NCI-H146 treated with DMSO at 0.1 percent for 48 hours (cell line): ENCODE data around the gene HPCA.

Source experiments
- DNase-seq: peaks from one replicate; lab custom pipeline; 2025; ENCODE audit not compliant: unreplicated experiment; lab: John Stamatoyannopoulos, UW

The HPCA gene

GRCh38 chr1:32889731-32890278 lies 3.5 kb downstream of the HPCA start:
- DNase-seq, result no peak

GRCh38 chr1:32890516-32891240 lies 4.4 kb downstream of the HPCA start:
- DNase-seq, result no peak

DNA sequence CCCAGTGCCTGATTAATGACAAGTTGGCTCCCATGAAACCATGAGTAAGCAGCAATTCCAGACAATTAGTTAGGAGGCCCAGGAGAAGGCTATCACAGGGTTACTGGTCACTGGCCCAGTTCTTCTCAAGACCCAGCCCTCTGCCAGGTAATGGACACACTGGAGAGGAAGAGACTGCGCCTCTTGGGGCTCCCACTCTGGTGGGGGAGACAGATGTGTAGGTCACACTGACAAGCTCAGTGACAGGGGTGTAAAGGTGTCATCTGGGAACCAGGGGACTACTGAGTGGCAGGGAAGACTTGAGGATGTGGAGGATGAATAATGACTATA lies 4.9 kb downstream of the HPCA start:
- DNase-seq, result no peak

DNA sequence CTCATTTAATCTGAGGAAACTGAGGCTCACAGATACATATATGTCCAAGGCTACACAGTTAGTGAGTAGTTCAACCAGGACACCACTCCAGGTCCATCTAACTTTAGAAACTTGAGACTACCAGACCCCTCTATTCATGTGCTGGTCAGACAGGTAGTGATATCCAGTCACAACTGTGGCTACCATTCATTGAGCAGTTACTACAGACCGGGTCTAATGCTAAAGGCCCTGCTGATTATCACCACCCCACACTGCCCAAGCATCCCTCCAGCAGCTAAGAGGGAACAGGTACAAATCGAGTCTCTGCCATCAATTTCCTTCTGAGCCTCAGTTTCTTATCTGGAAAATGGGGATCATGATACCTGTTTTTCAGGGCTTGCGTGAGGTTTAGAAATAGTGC lies 5.3 kb downstream of the HPCA start:
- DNase-seq, result no peak

GRCh38 chr1:32892368-32893197 lies 6.3 kb downstream of the HPCA start:
- DNase-seq, result no peak

- DNase-seq, result no peak
These were observed 7.1 kb downstream of the HPCA start for GRCh38 chr1:32893198-32894018.

GRCh38 chr1:32894019-32894600 lies 7.8 kb downstream of the HPCA start:
- no peak for DNase-seq

DNA sequence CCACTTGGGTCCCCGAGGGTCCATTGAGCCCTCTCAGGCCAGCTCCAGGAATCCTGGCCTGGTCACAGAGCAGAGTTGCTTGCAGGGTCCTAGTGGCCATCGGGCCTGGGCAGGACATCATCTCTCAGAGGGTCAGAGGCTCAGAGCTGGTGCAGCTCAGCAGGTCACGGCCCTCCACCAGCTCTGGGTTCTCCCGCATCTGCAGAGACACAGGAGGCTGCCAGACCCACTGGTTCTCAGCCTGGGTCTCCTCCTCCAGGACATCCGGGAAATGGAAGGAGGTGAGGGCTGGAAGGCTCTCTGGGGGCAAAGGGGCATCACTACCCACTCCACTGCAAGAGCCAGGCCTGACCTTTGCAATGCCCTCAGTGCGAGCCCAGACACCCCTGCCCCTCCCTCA lies 8.4 kb downstream of the HPCA start:
- DNase-seq, result no peak

GRCh38 chr1:32895325-32896215 lies 9.3 kb downstream of the HPCA start:
- DNase-seq, result no peak

- no peak for DNase-seq
These were observed 10.2 kb downstream of the HPCA start for GRCh38 chr1:32896451-32896850.

DNA sequence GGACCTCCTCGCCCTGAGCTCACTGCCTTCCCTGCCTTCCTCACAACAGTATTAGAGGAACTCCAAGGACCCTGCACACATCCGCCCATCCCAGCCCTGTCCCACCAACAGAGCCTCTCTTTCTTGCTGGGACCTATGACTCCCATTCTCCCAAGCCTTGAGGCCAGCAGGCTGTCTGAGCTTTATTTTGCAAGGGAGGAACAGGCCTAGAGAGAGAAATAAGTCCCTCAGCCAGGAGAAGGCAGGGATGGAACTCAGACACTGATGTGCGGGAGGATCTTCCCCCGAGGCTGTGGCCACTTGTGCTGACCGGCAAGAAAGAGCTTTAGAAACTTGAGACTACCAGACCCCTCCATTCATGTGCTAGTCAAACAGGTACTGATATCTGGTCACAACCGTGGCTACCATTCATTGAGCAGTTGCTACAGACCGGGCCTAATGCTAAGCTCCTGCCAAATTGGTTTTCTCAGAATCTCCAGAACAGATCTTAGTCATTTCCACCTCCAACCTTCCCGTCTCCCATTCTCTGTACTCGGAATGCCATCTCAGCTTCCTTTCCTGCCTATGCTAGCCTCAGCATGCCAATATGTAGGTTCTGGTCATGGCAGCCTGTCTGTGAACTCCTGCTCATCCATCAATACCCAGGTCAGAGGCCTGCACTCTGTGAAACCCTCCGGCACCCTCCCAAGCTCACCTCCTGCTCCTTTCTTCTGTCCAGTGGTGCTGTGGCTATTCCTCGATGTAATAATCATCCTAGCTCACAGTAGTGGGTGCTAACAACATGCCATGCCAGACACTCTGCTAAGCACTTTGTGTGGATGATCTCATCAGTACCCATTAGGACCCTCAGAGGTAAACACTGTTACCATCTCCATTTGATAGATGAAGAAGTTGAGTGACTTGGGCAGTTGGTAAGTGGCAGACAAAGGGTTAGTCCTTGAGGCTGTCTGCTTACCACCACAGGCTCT lies 11.1 kb downstream of the HPCA start:
- no peak for DNase-seq

GRCh38 chr1:32898056-32898455 lies 11.8 kb downstream of the HPCA start:
- no peak for DNase-seq

GRCh38 chr1:32898958-32899357 lies 12.7 kb downstream of the HPCA start:
- DNase-seq, result no peak

DNA sequence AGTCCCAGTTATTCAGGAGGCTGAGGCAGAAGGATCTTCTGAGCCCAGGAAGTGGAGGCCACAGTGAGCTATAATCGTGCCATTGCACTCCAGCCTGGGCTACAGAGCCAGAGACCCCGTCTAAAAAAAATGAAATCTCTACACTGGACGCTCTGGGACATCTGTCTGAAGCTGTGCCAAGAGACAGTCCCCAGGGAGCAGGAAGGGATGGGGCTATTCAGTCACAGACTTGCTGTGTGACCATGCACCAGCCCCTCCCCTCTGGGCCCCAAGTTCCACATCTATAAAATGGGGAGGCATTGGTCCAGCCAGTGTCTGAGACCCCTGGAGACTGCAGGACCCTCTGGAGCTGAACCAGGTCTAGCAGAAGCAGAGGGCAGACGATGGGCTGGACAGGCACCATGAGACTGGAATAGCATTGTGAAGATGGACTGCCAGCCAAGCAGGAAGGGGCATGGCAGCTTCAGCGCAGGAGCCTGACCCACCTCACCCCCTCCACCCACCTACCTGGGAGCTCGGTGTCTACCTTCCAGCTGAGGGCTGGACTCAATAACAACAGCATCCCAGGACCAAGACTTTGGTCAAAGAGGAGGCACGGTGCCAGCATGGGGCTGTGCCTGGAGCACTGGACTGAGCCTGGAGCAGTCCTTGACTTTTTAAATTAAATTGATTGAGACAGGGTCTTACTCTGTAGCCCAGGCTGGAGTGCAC lies 13.4 kb downstream of the HPCA start:
- DNase-seq, result no peak

GRCh38 chr1:32900371-32900955 lies 14.2 kb downstream of the HPCA start:
- DNase-seq, result no peak

- no peak for DNase-seq
These were observed 14.9 kb downstream of the HPCA start, which contains the start of gene TMEM54 for GRCh38 chr1:32900956-32901822. Gene TMEM54, minus strand, starts transcription at chr1:32901389. Its CDS starts 151 bp downstream, at chr1:32901238.
